Heart right ventricle (tissue), 16 donors: Measurements from ENCODE around the gene CYP1B1. TPM values are rescaled to one million over a fixed set of nuclear protein-coding genes. Genes with fewer than 3 reads are reported as not detected.

Experiments used
- ATAC-seq, 8 donors: fragments of 200-7000 bp; cut with Tn5 transposase; one replicate each; pipeline ENCODE4 v1.9.1; 2020; ENCODE audit warnings: mild to moderate bottlenecking in 8 of 8, moderate library complexity in 8 of 8, moderate number of reproducible peaks in 1 of 8
- DNase-seq, 2 donors: peaks; one replicate each; pipeline ENCODE4 v3.0.0-alpha.2; 2020
- H3K27ac ChIP-seq, 10 donors: fragments of 200-600 bp; sonication (generic) in 2 of 10; one replicate each; pipeline versions ENCODE4 v1.5.0 to v1.8.0; 2020 to 2022; ENCODE audit warnings: mild to moderate bottlenecking in 3 of 10
- H3K27me3 ChIP-seq, 7 donors: fragments of 200-600 bp; one replicate each; pipeline ENCODE4 v1.8.0; 2021 to 2022; ENCODE audit warnings: mild to moderate bottlenecking in 2 of 7
- H3K36me3 ChIP-seq, 9 donors: fragments of 200-600 bp; sonication (generic) in 1 of 9; one replicate each; pipeline versions ENCODE4 v1.5.0 to v1.8.0; 2020 to 2022; ENCODE audit warnings: mild to moderate bottlenecking in 2 of 9
- H3K4me1 ChIP-seq, 9 donors: fragments of 200-600 bp; sonication (generic) in 1 of 9; one replicate each; pipeline versions ENCODE4 v1.5.0 to v1.8.0; 2020 to 2022; ENCODE audit warnings: mild to moderate bottlenecking in 4 of 9
- H3K4me3 ChIP-seq, 10 donors: fragments of 200-600 bp; sonication (generic) in 2 of 10; one replicate each; pipeline versions ENCODE4 v1.5.0 to v1.8.0; 2020 to 2022; ENCODE audit warnings: mild to moderate bottlenecking in 7 of 10, moderate library complexity in 2 of 10
- H3K9me3 ChIP-seq, 11 donors: fragments of 200-600 bp in 10 of 11; sonication (generic) in 2 of 11; one replicate each; pipeline versions ENCODE4 v1.5.0 to v1.8.0; 2013 to 2022; ENCODE audit warnings: mild to moderate bottlenecking in 2 of 11, control low read depth in 1 of 11, moderate library complexity in 1 of 11
- WGBS, 2 donors: extraction: QIAGEN DNeasy Blood & Tissue Kit; methylation state at CpG; one replicate each; pipeline ENCODE4 v1.1.7; 2013; ENCODE audit warnings: inconsistent platforms in 1 of 2; 5-methylcytosine and 5-hydroxymethylcytosine counted together
- intact Hi-C, 10 donors: fragments of 100-400 bp; cut with DNase I; formaldehyde crosslinking; loops; one replicate each; pipeline versions ENCODE4 v1.11.1 to v1.14.2; 2022
- polyA plus RNA-seq, 2 donors: library from polyadenylated mRNA; stranded (reverse); fragments of 200-250 nt; gene quantifications; one replicate each; pipeline ENCODE4 v1.2.3, GENCODE V29; 2013
- total RNA-seq, 10 donors: library from RNA; stranded (reverse); fragmentation: NEBNext Ultra II Directional in 3 of 10; extraction: Animal tissue kit (Norgen Biotek cat#: 25700) in 3 of 10; gene quantifications; one replicate each; pipeline versions ENCODE4 v1.2.1 to v1.2.4, GENCODE V29; 2021 to 2023
- TF ChIP-seq, protein P1 (sequence below), 9 donors: fragments of 200-600 bp; sonication (generic) in 2 of 9; IDR thresholded peaks; one replicate each; pipeline versions ENCODE4 v1.5.0 to v1.8.0; 2021 to 2022; ENCODE audit warnings: antibody characterized with exemption in 9 of 9, mild to moderate bottlenecking in 5 of 9, moderate library complexity in 1 of 9
- donor health status: Arrhythmogenic right ventricular cardiomyopathy.
- donor health status: ischemic (EF 13 %, LVEDD 7.1; RV severe dilation, severe dysfunction).
- donor health status: healthy with polysubstance abuse.
- donor health status: DM: no; HTN: yes; CAD: no.
- donor health status: DM: no; HTN: no; CAD: no.
- donor health status: ischemic (EF 25% LVEDD 6.9; RV normal size, moderate dysfunction).
- donor health status: ischemic (EF 25% LVEDD 5.7; RV mildly dilated, moderate dysfunction).
- donor health status: healthy.
- donor health status: DM: yes; HTN: yes; CAD: no.
- donor health status: Ischemic cardiomyopathy.
- donor health status: ischemic (EF 35%, LVEDD 5.7; RV mildly dilated, moderate dysfunction).
- donor health status: nonischemic (EF 11% LVEDD 7.7; RV severe dilation, severe dysfunction).
- donor health status: DM: yes; HTN: yes; CAD: no.
- donor health status: PGD.
- donor health status: ischemic (EF 29% LVEDD 5.4; RV normal size, mild dysfunction).
- donor health status: nonischemic (EF 23%, LVEDD 6.1; RV moderate dilation, normal function).

Gene CYP1B1
- total and polyA plus RNA-seq, 12 donors: 7.2 to 89.3 (median 14.3) TPM

DNA sequence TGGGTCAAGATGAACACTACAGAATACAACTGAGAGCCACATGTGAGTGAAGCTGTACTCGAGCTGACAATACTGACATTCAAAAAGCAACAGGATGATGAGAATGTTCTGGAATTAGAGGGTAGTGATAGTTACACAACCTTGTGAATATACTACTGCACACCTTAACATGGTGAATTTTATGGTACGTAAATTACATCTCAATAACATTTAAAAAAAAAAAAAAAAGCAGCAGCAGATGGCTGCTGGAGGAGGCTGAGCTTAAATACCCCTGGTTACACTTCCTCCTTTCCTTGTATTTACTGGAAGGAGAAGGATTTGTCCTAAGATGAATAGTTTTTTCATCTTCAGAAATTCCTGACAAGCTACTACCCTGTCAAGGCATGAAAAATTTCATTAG, 45.5 kb upstream of the CYP1B1 start:
- no peak for DNase-seq
- no peak for ATAC-seq
- Histone ChIP-seq H3K36me3 (no peaks in the 10 kb centered on the region), H3K27me3 (no peaks in the 10 kb centered on the region), H3K27ac (peak overlapping the region in 5 of 10 donors; percentile 31 to 75 (median 56)), H3K9me3 (peaks cover 0 to 5% (median 0%) of the 10 kb centered on the region in 11 donors), H3K4me1 (peaks cover 0 to 57% (median 19%) of the 10 kb centered on the region in 9 donors), H3K4me3 (no peak overlapping the region)
- TF ChIP-seq, protein P1, sequence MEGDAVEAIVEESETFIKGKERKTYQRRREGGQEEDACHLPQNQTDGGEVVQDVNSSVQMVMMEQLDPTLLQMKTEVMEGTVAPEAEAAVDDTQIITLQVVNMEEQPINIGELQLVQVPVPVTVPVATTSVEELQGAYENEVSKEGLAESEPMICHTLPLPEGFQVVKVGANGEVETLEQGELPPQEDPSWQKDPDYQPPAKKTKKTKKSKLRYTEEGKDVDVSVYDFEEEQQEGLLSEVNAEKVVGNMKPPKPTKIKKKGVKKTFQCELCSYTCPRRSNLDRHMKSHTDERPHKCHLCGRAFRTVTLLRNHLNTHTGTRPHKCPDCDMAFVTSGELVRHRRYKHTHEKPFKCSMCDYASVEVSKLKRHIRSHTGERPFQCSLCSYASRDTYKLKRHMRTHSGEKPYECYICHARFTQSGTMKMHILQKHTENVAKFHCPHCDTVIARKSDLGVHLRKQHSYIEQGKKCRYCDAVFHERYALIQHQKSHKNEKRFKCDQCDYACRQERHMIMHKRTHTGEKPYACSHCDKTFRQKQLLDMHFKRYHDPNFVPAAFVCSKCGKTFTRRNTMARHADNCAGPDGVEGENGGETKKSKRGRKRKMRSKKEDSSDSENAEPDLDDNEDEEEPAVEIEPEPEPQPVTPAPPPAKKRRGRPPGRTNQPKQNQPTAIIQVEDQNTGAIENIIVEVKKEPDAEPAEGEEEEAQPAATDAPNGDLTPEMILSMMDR (IDR thresholded peaks at IDR 0.05): no peak
- WGBS, 2 donors: 83 to 86% methylated on average over 2 of the region's 2 CpGs
- intact Hi-C loops: no loop called here

DNA sequence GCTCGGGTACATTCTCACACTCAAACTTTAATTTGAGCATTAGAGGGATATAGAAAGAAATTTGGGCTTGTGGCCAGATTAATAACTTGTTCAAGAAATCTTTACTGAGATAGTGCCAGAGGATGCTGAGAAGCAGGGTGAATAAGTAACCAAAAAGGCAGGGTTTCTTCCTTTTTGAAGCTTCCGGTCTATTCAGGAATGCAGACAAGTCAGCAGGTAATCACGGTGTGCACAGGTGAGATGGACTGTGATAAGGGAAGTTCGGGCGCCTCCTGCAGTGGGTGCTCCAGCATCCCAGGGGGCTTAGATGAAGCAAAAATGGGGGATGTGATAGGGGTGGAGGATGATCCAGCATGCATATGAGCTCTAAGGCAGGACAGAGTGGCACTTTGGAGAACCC, 44.9 kb upstream of the CYP1B1 start:
- TF ChIP-seq, protein P1 (IDR thresholded peaks at IDR 0.05): no peak
- Histone ChIP-seq H3K36me3 (no peaks in the 10 kb centered on the region), H3K27ac (peak overlapping the region in 6 of 10 donors; percentile 18 to 75 (median 34)), H3K4me1 (peaks cover 0 to 63% (median 25%) of the 10 kb centered on the region in 9 donors), H3K4me3 (no peak overlapping the region), H3K9me3 (no peaks in the 10 kb centered on the region), H3K27me3 (no peaks in the 10 kb centered on the region)
- intact Hi-C loops: no loop called here
- DNase-seq (no peak), ATAC-seq (no peak)
- 85 to 92% methylated on average over 5 of the region's 5 CpGs for WGBS, 2 donors

DNA sequence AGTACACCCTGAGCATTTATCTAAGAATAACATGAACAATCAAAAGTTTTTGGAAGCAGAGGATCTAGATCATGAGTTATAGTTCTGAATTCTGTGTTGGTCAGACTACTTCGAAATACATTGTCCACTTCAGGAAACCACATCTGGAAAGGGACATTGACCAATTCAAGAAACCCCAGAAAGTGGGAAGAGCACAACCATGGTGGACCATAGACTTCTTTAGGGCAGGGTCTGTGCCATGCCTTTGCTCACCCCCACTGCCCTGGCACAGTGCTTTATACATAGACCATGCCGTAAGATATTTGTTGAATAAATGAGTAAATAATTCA, 44.3 kb upstream of the CYP1B1 start:
- no peak for ATAC-seq
- H3K27ac ChIP-seq: peak overlapping the region in 5 of 10 donors; percentile 16 to 75 (median 38)
- intact Hi-C loops: no loop called here
- no peaks in the 10 kb centered on the region for H3K27me3 ChIP-seq
- peaks cover 0 to 69% (median 30%) of the 10 kb centered on the region in 9 donors for H3K4me1 ChIP-seq
- H3K9me3 ChIP-seq: no peaks in the 10 kb centered on the region
- no peaks in the 10 kb centered on the region for H3K36me3 ChIP-seq
- TF ChIP-seq, protein P1 (IDR thresholded peaks at IDR 0.05): no peak
- H3K4me3 ChIP-seq: no peak overlapping the region
- DNase-seq: no peak
- 88 to 94% methylated on average over 2 of the region's 2 CpGs for WGBS, 2 donors

DNA sequence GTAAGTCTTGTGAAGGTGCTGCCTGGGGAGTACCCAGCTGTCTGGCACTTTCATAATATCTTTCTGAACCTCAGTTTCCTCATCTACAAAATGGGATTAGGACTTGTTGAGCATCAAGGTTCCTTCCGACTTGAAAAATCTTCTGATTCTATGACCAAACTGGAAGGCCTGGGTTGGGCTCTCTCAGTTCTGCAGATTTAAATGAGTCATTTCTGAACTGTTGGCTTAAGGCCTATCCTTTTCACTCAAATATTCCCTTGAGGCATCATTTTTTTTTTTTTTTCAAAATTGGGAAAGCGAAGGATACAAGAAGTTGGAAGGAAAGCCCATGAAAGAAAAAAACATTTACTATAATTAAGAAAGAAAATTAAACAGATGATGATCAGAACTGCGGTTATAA, 40.8 kb upstream of the CYP1B1 start:
- Histone ChIP-seq H3K27me3 (no peaks in the 10 kb centered on the region), H3K4me1 (peaks cover 2 to 76% (median 40%) of the 10 kb centered on the region in 9 donors), H3K36me3 (no peaks in the 10 kb centered on the region), H3K4me3 (no peak overlapping the region), H3K9me3 (peaks cover 0 to 4% (median 0%) of the 10 kb centered on the region in 11 donors), H3K27ac (peak overlapping the region in 6 of 10 donors; percentile 61 to 73 (median 66))
- TF ChIP-seq, protein P1 (IDR thresholded peaks at IDR 0.05): no peak
- ATAC-seq (peak in 7 of 8 donors; percentile 27 to 52 (median 45)), DNase-seq (no peak)
- 68 to 69% methylated on average over 3 of the region's 3 CpGs for WGBS, 2 donors
- intact Hi-C loops: loop anchor here in 7 of 10 donors (5.0 to 10.0 kb wide), 5 partner anchors 39 to 158 kb away; partner anchors contain the start of gene CYP1B1 (in 2 of the 7)
